Right renal cortex interstitium (tissue), 3 donors: ENCODE results near the gene WT1. TPM values are rescaled to one million over a fixed set of nuclear protein-coding genes. Genes with fewer than 3 reads are reported as not detected.
"Not testable (repeated sequence)": the region's sequence is repeated elsewhere in the genome, so short reads cannot be mapped to it uniquely, and the experiment has no call there.

Source experiments
- DNase-seq, 3 donors: peaks; one replicate each; pipeline ENCODE4 v3.0.0-alpha.2; 2013; ENCODE audit warnings: low read depth in 3 of 3, low spot score in 2 of 3
- polyA plus RNA-seq, 3 donors: library from polyadenylated mRNA; unstranded; fragments of 120-200 nt; gene quantifications; one replicate each; pipeline ENCODE4 v1.2.1, GENCODE V29; 2013; ENCODE audit not compliant: insufficient read length in 3 of 3

The WT1 gene
- polyA plus RNA-seq, 3 donors = 230 to 253 (median 232) TPM

GRCh38 chr11:32390712-32391111 is 44.6 kb downstream of the WT1 start:
- DNase-seq = no peak

DNA sequence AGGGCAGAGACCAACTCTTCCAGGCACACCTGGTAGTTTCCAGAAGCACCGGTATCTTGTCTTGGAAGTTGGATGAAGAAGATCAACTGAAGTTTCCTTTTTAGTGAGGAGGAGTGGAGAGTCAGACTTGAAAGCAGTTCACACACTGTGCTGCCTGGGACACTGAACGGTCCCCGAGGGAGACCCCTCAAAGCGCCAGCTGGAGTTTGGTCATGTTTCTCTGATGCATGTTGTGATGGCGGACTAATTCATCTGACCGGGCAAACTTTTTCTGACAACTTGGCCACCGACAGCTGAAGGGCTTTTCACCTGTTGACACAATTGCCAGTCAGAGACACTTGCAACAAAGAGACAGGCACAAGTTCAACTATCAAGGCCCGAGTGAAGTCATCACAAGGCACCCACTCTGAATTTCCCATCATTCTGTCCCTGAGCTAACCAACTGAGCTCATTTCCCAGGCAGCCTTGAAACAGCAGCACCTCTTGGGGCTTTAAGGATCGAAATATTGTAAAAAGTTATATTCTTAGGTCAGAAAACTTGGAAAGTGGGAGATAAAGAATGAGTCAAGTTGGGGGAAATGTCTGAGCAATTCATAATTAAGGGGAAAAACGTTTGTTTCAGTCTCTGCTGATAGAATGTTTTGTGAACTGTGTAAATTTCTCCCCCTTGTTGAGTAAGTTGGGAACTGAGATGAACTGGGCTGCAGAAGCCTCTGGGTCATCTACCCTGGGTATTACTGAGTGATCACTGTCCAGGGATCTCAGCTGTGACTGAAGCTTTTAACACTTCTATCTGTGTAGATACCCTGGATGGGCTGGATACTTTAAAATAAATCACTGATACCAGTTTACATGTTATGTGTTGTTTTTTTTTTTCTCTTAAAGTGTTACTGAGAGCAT is 46.2 kb downstream of the WT1 start:
- no peak for DNase-seq

DNA sequence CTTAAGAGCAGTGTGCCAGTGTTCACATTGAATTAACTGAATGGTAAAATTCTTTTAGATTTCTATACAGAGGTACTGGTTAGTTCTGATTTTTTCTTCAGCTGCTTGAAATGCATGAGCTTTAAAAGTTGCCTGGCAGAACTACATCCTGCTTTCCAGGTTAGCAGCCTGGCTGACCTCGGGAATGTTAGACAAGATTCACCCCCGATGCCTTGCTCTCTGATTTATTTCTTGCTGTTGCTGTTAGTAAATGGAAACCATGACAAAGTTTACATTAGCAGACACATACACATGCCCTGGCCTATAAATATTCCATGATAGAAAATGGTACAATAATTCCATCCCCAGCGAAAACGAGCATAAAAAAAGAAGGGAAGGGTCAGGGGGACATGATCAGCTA is 47.0 kb downstream of the WT1 start:
- DNase-seq = no peak

GRCh38 chr11:32387411-32387810 is 47.9 kb downstream of the WT1 start:
- no peak for DNase-seq

GRCh38 chr11:32386770-32387377 is 48.5 kb downstream of the WT1 start:
- DNase-seq = no peak

DNA sequence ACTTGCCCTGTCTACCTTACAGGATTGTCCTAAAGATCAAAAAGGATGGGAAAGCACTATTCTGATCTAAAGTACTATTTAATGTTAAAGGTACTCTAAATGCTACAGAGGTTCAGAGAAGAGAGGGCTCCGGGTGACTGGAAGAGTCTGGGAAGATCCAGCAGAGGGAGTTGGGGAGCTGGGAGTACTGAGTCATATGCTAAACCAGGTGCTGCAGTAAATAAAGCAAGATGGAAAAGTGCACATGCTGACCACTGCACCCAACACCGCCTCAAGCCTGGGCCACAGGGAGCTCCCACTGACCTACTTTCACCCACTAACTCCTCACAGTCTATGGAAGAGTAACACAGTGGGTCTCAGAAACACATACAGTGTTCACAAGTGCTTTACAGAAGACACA is 49.3 kb downstream of the WT1 start:
- no peak for DNase-seq

DNA sequence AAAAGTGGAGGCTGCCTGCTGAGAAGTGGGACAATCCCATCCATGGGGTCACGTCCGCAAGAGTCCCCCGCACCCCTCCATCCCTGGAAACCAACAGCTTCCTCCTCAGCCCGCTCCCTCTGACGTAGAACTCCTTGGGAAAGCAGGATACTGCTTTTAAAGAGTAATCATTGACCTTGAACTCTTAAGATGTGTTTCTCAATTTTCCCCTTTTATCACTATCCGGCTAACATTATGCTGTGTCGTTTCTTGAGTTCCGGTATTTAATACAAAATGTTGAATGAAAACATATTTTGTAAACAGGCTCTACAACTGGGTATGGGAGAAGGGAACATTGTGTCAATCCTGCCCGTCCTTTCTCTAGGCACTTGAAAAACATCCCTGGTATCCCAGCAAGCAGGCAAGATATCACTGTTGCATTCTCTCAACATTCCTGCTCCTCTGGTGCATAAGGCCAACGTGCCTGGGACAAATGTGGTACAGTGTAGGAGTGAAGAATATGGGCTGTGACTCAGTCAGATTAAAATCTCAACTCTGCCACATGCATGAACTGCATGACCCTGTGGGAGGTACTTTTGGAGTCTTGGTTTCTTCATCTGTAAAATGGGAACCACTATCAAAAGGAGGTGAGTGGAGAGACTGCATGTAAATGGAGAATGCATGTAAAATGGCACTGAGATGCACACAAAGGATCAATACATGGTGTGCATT is 52.8 kb downstream of the WT1 start:
- DNase-seq = no peak

- no peak for DNase-seq
Measured at GRCh38 chr11:32381179-32381578, 54.2 kb downstream of the WT1 start.

DNA sequence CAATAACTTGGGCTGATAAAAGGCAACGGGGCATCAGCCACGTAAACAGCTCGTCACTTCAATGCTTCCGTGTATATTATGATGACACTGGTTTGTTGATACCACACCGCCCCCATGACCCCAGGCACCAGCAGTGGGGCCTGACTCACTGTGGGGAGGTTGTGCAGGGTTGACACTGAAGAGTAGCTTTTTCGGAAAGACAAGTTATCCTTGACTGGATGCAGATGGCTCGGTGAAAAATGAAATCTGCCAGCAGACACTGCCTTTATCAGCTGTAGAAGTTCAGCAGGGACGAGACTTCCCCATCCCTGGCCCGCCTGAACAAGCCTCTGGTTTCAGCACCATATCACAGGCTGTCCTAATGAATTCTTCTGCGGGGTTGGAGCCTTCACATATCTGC is 55.6 kb downstream of the WT1 start:
- DNase-seq = no peak

DNA sequence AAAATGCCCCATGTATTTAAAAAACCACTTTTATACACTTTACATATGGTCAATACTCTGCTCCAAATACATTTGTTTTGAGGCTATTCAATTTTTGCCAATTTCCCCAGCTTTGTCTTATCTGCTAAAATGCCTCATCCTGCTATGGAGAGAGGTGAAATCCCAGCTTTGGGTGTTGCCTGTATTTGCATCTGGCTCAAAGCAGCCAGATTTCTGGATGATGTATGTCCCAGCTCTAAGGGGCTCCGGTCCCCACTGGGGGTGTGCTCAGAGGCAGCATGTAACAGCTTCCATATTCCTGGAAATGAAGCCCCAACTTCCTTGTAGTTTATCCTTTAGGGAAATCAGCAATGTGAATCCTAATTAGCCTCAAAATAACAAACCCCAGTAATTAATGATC is 59.5 kb downstream of the WT1 start:
- no peak for DNase-seq

DNA sequence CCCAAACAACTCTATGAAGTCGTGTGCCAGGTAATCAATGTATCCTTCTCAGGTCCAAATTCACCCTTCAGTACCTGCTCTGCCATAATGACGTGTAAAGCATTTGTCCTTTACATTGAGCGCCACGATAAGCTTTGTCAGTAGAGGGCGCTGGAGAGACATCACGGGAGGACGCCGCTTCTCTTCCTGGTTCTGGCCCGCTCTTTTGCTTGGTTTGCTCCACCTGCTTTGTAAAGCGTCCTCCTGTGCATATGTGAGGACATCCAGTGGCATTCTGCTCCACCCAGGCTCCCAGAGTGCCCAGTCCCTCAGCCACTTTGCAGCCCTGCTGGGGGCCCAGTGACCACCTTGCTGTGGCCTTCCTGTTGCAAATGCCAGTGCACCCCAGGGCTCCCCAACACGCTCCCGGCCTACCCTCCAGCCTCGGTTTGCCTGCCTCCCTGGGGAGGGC is 61.1 kb downstream of the WT1 start:
- no peak for DNase-seq

DNA sequence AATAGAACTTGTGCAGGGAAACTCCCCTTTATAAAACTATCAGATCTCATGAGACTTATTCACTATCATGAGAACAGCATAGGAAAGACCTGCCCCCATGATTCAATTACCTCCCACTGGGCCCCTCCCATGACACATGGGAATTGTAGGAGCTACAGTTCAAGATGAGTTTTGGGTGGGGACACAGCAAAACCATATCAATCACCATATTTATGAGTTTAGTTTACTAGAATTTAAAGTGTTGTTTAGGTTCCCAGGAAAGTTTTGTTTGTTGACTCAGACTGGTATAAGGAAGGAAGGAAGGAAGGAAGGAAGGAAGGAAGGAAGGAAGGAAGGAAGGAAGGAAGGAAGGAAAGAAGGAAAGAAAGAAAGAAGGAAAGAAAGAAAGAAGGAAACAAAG is 65.4 kb downstream of the WT1 start:
- not testable (repeated sequence) for DNase-seq

DNA sequence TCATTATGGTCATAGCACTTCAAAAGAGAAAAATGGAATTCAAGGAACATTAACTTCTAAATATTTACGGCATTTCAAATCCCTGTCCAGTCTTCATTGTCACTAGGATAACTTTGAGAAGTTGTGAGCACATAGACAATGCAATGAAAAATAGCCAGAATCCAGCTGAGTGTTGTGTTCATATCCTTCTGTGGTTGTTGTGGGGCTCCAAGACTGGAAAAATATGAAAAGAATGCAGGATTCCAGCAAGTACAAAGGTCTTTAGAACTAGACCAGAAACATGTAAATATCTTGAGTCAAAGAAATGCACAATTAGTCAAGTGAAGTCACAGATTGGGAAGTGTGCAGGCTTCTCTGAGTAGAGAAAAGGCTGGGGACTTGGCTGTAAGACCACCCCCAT is 68.7 kb downstream of the WT1 start:
- no peak for DNase-seq

- no peak for DNase-seq
Measured at GRCh38 chr11:32365192-32365591, 70.1 kb downstream of the WT1 start.

- peak in 1 of 3 donors; percentile 52 for DNase-seq
Measured at GRCh38 chr11:32358729-32359128, 76.6 kb downstream of the WT1 start.

DNA sequence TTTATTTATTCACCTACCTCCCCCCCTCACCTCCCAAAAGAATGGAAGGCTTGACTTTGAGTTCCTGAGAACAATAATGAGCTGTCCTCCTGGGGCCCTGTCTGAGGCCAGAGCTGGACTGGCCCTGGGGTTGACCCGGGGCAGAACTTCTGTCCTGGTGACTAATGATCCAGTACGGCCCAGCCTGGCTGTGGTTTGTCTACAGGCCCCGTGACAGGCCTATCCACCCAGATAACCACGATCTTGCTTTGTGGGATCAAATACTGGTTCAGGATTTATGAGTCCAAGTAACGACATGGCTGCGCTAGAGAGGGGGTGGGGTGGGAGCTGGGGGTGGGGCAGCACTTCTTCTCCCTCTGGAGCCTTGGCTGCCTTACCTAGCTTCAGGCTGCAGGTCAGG is 81.5 kb downstream of the WT1 start:
- no peak for DNase-seq

DNA sequence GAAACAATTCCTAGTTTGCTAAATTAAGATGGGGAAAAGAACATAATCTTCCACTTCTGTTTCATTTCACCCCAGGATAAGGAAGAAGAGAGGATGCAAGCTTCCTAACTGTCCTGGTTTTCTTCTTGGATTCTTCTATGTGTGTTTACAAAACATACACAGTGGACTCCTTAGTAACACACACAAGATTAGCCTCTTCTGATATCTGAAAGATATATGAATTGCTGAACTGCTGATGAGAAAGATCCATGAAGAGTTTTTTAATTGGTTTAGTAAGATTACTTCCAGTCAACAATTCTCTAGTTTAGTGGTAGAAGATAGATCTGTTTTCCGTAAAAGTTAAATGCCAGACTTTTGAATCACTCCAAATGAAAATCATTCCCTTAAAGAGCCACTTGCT is 86.8 kb downstream of the WT1 start:
- DNase-seq = no peak

DNA sequence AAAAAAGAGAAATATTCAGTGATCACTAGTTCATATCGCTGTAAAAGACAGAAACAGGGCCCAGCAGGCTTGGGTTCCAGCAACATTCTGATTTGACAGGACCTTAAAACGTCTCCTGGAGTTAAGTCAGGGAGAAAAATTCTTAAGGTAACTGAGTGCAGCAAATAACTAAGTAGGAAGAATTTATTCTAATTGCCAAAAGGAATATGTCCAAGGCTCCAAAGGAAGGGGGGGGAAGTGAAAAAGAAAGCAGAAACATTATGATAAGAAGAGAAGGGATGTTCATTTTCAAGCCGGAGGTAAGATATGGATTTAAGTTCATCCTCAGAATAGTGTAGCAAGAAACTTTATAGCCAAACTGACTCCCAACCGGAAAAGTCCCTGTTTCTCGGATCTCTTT is 90.4 kb downstream of the WT1 start:
- DNase-seq = no peak

- no peak for DNase-seq
Measured at GRCh38 chr11:32343325-32344008, 91.9 kb downstream of the WT1 start.

- DNase-seq = no peak
Measured at GRCh38 chr11:32341620-32342613, 93.4 kb downstream of the WT1 start.
